ENCODE results near the gene EFNB1.
"Not testable (repeated sequence)": the region's sequence is repeated elsewhere in the genome, so short reads cannot be mapped to it uniquely, and the experiment has no call there.

The EFNB1 gene

GRCh38 chrX:68828740-68829581, at the start of gene EFNB1:
TSS of gene EFNB1 (plus strand) at chrX:68829021. CDS start at chrX:68829777, 756 bp downstream.
- DNase-seq (ENCODE audit: low read depth) = peak; percentile 71

- not testable (repeated sequence) for DNase-seq (ENCODE audit: low read depth)
These were observed 47.5 kb upstream of the EFNB1 start for GRCh38 chrX:68781295-68781694.

- DNase-seq (ENCODE audit: low read depth) = no peak
These were observed 44.0 kb upstream of the EFNB1 start for GRCh38 chrX:68784816-68785215.

GRCh38 chrX:68786581-68786980, 42.2 kb upstream of the EFNB1 start:
- DNase-seq (ENCODE audit: low read depth) = not testable (repeated sequence)

GRCh38 chrX:68789966-68790365, 38.9 kb upstream of the EFNB1 start:
- DNase-seq (ENCODE audit: low read depth) = no peak

- no peak for DNase-seq (ENCODE audit: low read depth)
These were observed 36.7 kb upstream of the EFNB1 start for GRCh38 chrX:68792083-68792482.

GRCh38 chrX:68794461-68794860, 34.4 kb upstream of the EFNB1 start:
- no peak for DNase-seq (ENCODE audit: low read depth)

- DNase-seq (ENCODE audit: low read depth) = no peak
These were observed 33.1 kb upstream of the EFNB1 start for GRCh38 chrX:68795741-68796140.

- DNase-seq (ENCODE audit: low read depth) = not testable (repeated sequence)
These were observed 30.4 kb upstream of the EFNB1 start for GRCh38 chrX:68798400-68798799.

GRCh38 chrX:68801737-68802290, 27.0 kb upstream of the EFNB1 start:
- no peak for DNase-seq (ENCODE audit: low read depth)

GRCh38 chrX:68807818-68808217, 21.0 kb upstream of the EFNB1 start:
- no peak for DNase-seq (ENCODE audit: low read depth)

- no peak for DNase-seq (ENCODE audit: low read depth)
These were observed 20.0 kb upstream of the EFNB1 start for GRCh38 chrX:68808686-68809357.

GRCh38 chrX:68820476-68821110, 8.2 kb upstream of the EFNB1 start:
- DNase-seq (ENCODE audit: low read depth) = no peak

- no peak for DNase-seq (ENCODE audit: low read depth)
These were observed 7.2 kb upstream of the EFNB1 start for GRCh38 chrX:68821616-68822015.

GRCh38 chrX:68822641-68823410, 6.0 kb upstream of the EFNB1 start:
- DNase-seq (ENCODE audit: low read depth) = no peak

- no peak for DNase-seq (ENCODE audit: low read depth)
These were observed 5.2 kb upstream of the EFNB1 start for GRCh38 chrX:68823413-68824151.

GRCh38 chrX:68824152-68824433, 4.7 kb upstream of the EFNB1 start:
- no peak for DNase-seq (ENCODE audit: low read depth)

- DNase-seq (ENCODE audit: low read depth) = no peak
These were observed 4.2 kb upstream of the EFNB1 start for GRCh38 chrX:68824565-68825125.

GRCh38 chrX:68826113-68826980, 2.5 kb upstream of the EFNB1 start:
- DNase-seq (ENCODE audit: low read depth) = no peak

GRCh38 chrX:68827256-68827655, 1.6 kb upstream of the EFNB1 start:
- no peak for DNase-seq (ENCODE audit: low read depth)
